Trophoblast cell (in vitro differentiated cells and primary cell): Measurements from ENCODE around the gene TNFRSF21.

Source experiments
- DNase-seq, 2 donors: peaks; one replicate each; pipeline ENCODE4 v3.0.0-alpha.2; 2016
- H2AFZ ChIP-seq: 2 replicates; pipeline ENCODE4 v1.6.1; 2013; ENCODE audit warnings: low read length, moderate library complexity, mild to moderate bottlenecking; ENCODE audit not compliant: insufficient read depth, poor library complexity
- H2AK5ac ChIP-seq: 2 replicates; pipeline ENCODE4 v1.6.1; 2013; ENCODE audit warnings: mild to moderate bottlenecking, low read length
- H2BK120ac ChIP-seq: 2 replicates; pipeline ENCODE4 v1.6.1; 2013; ENCODE audit warnings: low read length, mild to moderate bottlenecking, moderate library complexity; ENCODE audit not compliant: insufficient read depth, poor library complexity
- H2BK12ac ChIP-seq: 2 replicates; pipeline ENCODE4 v1.6.1; 2013; ENCODE audit warnings: mild to moderate bottlenecking, low read length, moderate library complexity
- H2BK5ac ChIP-seq: 2 replicates; pipeline ENCODE4 v1.6.1; 2013; ENCODE audit warnings: low read length, low read depth, moderate library complexity, mild to moderate bottlenecking; ENCODE audit not compliant: poor library complexity
- H3K14ac ChIP-seq: 2 replicates; pipeline ENCODE4 v1.6.1; 2013; ENCODE audit warnings: mild to moderate bottlenecking, low read length
- H3K18ac ChIP-seq: 2 replicates; pipeline ENCODE4 v1.6.1; 2013; ENCODE audit warnings: mild to moderate bottlenecking, low read length
- H3K23ac ChIP-seq: 2 replicates; pipeline ENCODE4 v1.6.1; 2013; ENCODE audit warnings: low read length
- H3K27ac ChIP-seq: 2 replicates; pipeline ENCODE4 v1.5.1; 2013; ENCODE audit warnings: low read depth, mild to moderate bottlenecking, inconsistent platforms, low read length, moderate library complexity
- H3K27me3 ChIP-seq: 2 replicates; pipeline ENCODE4 v1.6.1; 2013; ENCODE audit warnings: inconsistent platforms, mild to moderate bottlenecking, low read length, moderate library complexity; ENCODE audit not compliant: insufficient read depth
- H3K36me3 ChIP-seq, 2 experiments: 1 replicate in 1 of 2; 2 replicates in 1 of 2; pipeline ENCODE4 v1.6.1; 2013; ENCODE audit warnings: low read length in 2 of 2, mild to moderate bottlenecking in 2 of 2, moderate library complexity in 1 of 2; ENCODE audit not compliant: insufficient read depth in 2 of 2, control insufficient read depth in 1 of 2
- H3K4ac ChIP-seq: 2 replicates; pipeline ENCODE4 v1.6.1; 2013; ENCODE audit warnings: low read depth, mild to moderate bottlenecking, low read length, moderate library complexity
- H3K4me1 ChIP-seq, 2 experiments: 1 replicate in 1 of 2; 2 replicates in 1 of 2; pipeline ENCODE4 v1.6.1; 2013; ENCODE audit warnings: low read length in 2 of 2, mild to moderate bottlenecking in 2 of 2, moderate library complexity in 1 of 2; ENCODE audit not compliant: insufficient read depth in 2 of 2, control insufficient read depth in 1 of 2
- H3K4me2 ChIP-seq: 2 replicates; pipeline ENCODE4 v1.6.1; 2013; ENCODE audit warnings: inconsistent platforms, mild to moderate bottlenecking, low read length, moderate library complexity
- H3K4me3 ChIP-seq: 2 replicates; pipeline ENCODE4 v1.5.1; 2013; ENCODE audit warnings: mild to moderate bottlenecking, low read depth, low read length, inconsistent platforms
- H3K79me1 ChIP-seq: one replicate; pipeline ENCODE4 v1.6.1; 2013; ENCODE audit warnings: low read length
- H3K79me2 ChIP-seq: 2 replicates; pipeline ENCODE4 v1.6.1; 2013; ENCODE audit warnings: low read length, mild to moderate bottlenecking; ENCODE audit not compliant: control insufficient read depth, insufficient read depth, poor library complexity
- H3K9ac ChIP-seq: 2 replicates; pipeline ENCODE4 v1.6.1; 2013; ENCODE audit warnings: mild to moderate bottlenecking, low read length
- H3K9me3 ChIP-seq: 2 replicates; pipeline ENCODE4 v1.6.1; 2013; ENCODE audit warnings: low read depth, mild to moderate bottlenecking, control low read depth, inconsistent platforms, low read length; ENCODE audit not compliant: insufficient read depth
- H4K12ac ChIP-seq: 2 replicates; pipeline ENCODE4 v1.6.1; 2013; ENCODE audit warnings: low read depth, mild to moderate bottlenecking, low read length, moderate library complexity
- H4K8ac ChIP-seq: 2 replicates; pipeline ENCODE4 v1.6.1; 2013; ENCODE audit warnings: low read depth, mild to moderate bottlenecking, low read length, moderate library complexity
- H4K91ac ChIP-seq: one replicate; pipeline ENCODE4 v1.6.1; 2013; ENCODE audit warnings: low read depth, mild to moderate bottlenecking, low read length, moderate library complexity
- WGBS: extraction: QIAGEN DNeasy Blood & Tissue Kit; methylation state at CpG from one replicate; pipeline ENCODE4 v1.1.7; 2013; ENCODE audit warnings: missing lambda C conversion rate; ENCODE audit not compliant: insufficient read length, insufficient coverage; ENCODE audit errors: extremely low coverage; 5-methylcytosine and 5-hydroxymethylcytosine counted together

Gene TNFRSF21

GRCh38 chr6:47308552-47309290 lies 984 bp downstream of the TNFRSF21 start:
- peaks cover 13 to 14% of the 10 kb centered on the region in 2 experiments for H3K4me1 ChIP-seq
- peaks cover 4 to 9% of the 10 kb centered on the region in 2 experiments for H3K36me3 ChIP-seq
- peak overlapping the region; percentile 93 for H3K14ac ChIP-seq
- H2BK12ac ChIP-seq = peak overlapping the region; percentile 17
- peak in 1 of 2 donors; percentile 46 for DNase-seq
- H3K18ac ChIP-seq = peak overlapping the region; percentile 91
- H2AFZ ChIP-seq = peak overlapping the region; percentile 32
- H4K91ac ChIP-seq = peak overlapping the region; percentile 86
- WGBS = no CpG with 5 or more reads among the region's 48 CpGs
- peak overlapping the region; percentile 49 for H3K4me2 ChIP-seq
- peak overlapping the region; percentile 88 for H2BK5ac ChIP-seq
- no peaks in the 10 kb centered on the region for H3K9me3 ChIP-seq
- peak overlapping the region; percentile 43 for H4K12ac ChIP-seq
- peak overlapping the region; percentile 42 for H3K27ac ChIP-seq
- H3K27me3 ChIP-seq = no peaks in the 10 kb centered on the region
- peak overlapping the region; percentile 94 for H3K4ac ChIP-seq
- H3K79me2 ChIP-seq = peaks cover 41% of the 10 kb centered on the region
- H3K9ac ChIP-seq = peak overlapping the region; percentile 99
- peak overlapping the region; percentile 62 for H4K8ac ChIP-seq
- H3K4me3 ChIP-seq = peak overlapping the region; percentile 99
- H2BK120ac ChIP-seq = peak overlapping the region; percentile 67
- peaks cover 18% of the 10 kb centered on the region for H3K79me1 ChIP-seq
- H2AK5ac ChIP-seq = peak overlapping the region; percentile 51
- no peak overlapping the region for H3K23ac ChIP-seq

- H3K4me3 ChIP-seq = peak overlapping the region; percentile 99
- H3K36me3 ChIP-seq = peaks cover 4 to 14% of the 10 kb centered on the region in 2 experiments
- H3K9me3 ChIP-seq = no peaks in the 10 kb centered on the region
- H4K91ac ChIP-seq = no peak overlapping the region
- peaks cover 17 to 19% of the 10 kb centered on the region in 2 experiments for H3K4me1 ChIP-seq
- H2BK120ac ChIP-seq = no peak overlapping the region
- H3K18ac ChIP-seq = no peak overlapping the region
- WGBS = no CpG with 5 or more reads among the region's 3 CpGs
- no peak overlapping the region for H2AK5ac ChIP-seq
- H3K79me1 ChIP-seq = peaks cover 18% of the 10 kb centered on the region
- no peak for DNase-seq
- H3K14ac ChIP-seq = peak overlapping the region; percentile 93
- H3K79me2 ChIP-seq = peaks cover 47% of the 10 kb centered on the region
- H3K27ac ChIP-seq = peak overlapping the region; percentile 22
- no peak overlapping the region for H2BK12ac ChIP-seq
- peak overlapping the region; percentile 49 for H3K4me2 ChIP-seq
- no peak overlapping the region for H2AFZ ChIP-seq
- no peak overlapping the region for H3K23ac ChIP-seq
- H3K27me3 ChIP-seq = no peaks in the 10 kb centered on the region
- peak overlapping the region; percentile 94 for H3K4ac ChIP-seq
- H4K8ac ChIP-seq = no peak overlapping the region
- no peak overlapping the region for H4K12ac ChIP-seq
- peak overlapping the region; percentile 99 for H3K9ac ChIP-seq
- H2BK5ac ChIP-seq = peak overlapping the region; percentile 88
Measured at GRCh38 chr6:47308198-47308517, 1.5 kb downstream of the TNFRSF21 start.

GRCh38 chr6:47307362-47308197 lies 2.1 kb downstream of the TNFRSF21 start:
- H3K14ac ChIP-seq = peak overlapping the region; percentile 35
- H3K79me1 ChIP-seq = peaks cover 18% of the 10 kb centered on the region
- peak overlapping the region; percentile 16 for H2BK5ac ChIP-seq
- no CpG with 5 or more reads among the region's 7 CpGs for WGBS
- H2BK120ac ChIP-seq = no peak overlapping the region
- no peaks in the 10 kb centered on the region for H3K9me3 ChIP-seq
- no peaks in the 10 kb centered on the region for H3K27me3 ChIP-seq
- H3K4me1 ChIP-seq = peaks cover 17 to 19% of the 10 kb centered on the region in 2 experiments
- H2BK12ac ChIP-seq = no peak overlapping the region
- H3K36me3 ChIP-seq = peaks cover 4 to 14% of the 10 kb centered on the region in 2 experiments
- H3K9ac ChIP-seq = peak overlapping the region; percentile 39
- H3K4me3 ChIP-seq = peak overlapping the region; percentile 57
- DNase-seq = no peak
- peaks cover 49% of the 10 kb centered on the region for H3K79me2 ChIP-seq
- H4K8ac ChIP-seq = peak overlapping the region; percentile 11
- no peak overlapping the region for H2AFZ ChIP-seq
- no peak overlapping the region for H3K23ac ChIP-seq
- H4K91ac ChIP-seq = no peak overlapping the region
- H3K18ac ChIP-seq = no peak overlapping the region
- peak overlapping the region; percentile 23 for H3K27ac ChIP-seq
- H3K4ac ChIP-seq = peak overlapping the region; percentile 95
- H4K12ac ChIP-seq = no peak overlapping the region
- H3K4me2 ChIP-seq = peak overlapping the region; percentile 49
- no peak overlapping the region for H2AK5ac ChIP-seq

- Histone ChIP-seq H2BK12ac (no peak overlapping the region), H3K23ac (no peak overlapping the region), H3K36me3 (peaks cover 4 to 14% of the 10 kb centered on the region in 2 experiments), H2AK5ac (no peak overlapping the region), H3K79me2 (peaks cover 49% of the 10 kb centered on the region), H3K4me2 (peak overlapping the region; percentile 49), H3K27ac (no peak overlapping the region), H4K8ac (no peak overlapping the region), H2BK120ac (no peak overlapping the region), H3K27me3 (no peaks in the 10 kb centered on the region), H3K14ac (no peak overlapping the region), H3K18ac (no peak overlapping the region), H3K4me3 (no peak overlapping the region), H2BK5ac (no peak overlapping the region), H3K9ac (no peak overlapping the region), H3K79me1 (peaks cover 18% of the 10 kb centered on the region), H4K12ac (no peak overlapping the region), H3K4ac (peak overlapping the region; percentile 71), H4K91ac (no peak overlapping the region), H3K4me1 (peaks cover 17 to 19% of the 10 kb centered on the region in 2 experiments), H2AFZ (no peak overlapping the region), H3K9me3 (no peaks in the 10 kb centered on the region)
- no CpG with 5 or more reads among the region's 2 CpGs for WGBS
- DNase-seq = no peak
Measured at GRCh38 chr6:47306887-47307286, 2.8 kb downstream of the TNFRSF21 start.
